ENCODE results near the gene HHIP.

DNA sequence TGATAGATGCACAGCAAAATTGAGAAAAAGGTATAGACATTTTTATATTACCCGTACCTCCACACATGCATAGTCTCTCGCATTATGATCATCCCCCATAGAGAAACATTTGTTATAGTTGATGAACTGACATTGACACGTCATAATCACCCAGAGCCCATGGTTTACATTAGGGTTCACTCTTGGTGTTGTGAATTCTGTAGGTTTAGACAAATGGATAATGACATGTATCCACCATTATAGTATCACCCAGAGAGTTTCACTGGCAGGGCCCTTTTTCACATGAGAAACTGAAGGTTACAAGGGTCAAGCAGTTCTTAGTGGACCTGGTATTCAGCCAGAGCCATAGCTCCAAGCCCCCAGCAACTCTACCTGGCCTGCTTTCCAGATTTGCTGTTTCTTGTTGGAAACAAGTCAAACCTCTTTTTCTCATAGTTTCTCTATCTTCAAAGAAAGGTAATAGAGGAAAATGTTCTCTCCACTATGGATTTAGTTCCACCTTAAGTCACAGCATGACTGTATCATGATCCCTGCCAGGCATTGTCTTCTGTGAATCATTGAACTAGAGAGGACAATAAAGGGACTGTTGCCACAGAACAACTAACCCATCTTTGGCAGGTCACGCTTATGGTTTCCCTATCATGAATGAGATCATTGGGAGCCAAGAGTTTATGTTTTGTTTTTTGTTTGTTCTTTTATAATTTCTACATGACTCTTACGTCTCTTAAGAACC lies 64.0 kb downstream of the HHIP start:
- TF ChIP-seq, protein P1, sequence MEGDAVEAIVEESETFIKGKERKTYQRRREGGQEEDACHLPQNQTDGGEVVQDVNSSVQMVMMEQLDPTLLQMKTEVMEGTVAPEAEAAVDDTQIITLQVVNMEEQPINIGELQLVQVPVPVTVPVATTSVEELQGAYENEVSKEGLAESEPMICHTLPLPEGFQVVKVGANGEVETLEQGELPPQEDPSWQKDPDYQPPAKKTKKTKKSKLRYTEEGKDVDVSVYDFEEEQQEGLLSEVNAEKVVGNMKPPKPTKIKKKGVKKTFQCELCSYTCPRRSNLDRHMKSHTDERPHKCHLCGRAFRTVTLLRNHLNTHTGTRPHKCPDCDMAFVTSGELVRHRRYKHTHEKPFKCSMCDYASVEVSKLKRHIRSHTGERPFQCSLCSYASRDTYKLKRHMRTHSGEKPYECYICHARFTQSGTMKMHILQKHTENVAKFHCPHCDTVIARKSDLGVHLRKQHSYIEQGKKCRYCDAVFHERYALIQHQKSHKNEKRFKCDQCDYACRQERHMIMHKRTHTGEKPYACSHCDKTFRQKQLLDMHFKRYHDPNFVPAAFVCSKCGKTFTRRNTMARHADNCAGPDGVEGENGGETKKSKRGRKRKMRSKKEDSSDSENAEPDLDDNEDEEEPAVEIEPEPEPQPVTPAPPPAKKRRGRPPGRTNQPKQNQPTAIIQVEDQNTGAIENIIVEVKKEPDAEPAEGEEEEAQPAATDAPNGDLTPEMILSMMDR (conservative IDR thresholded peaks at IDR 0.05; ENCODE audit: low read depth, low read length), result no peak
- no peak for TF ChIP-seq EZH2 (IDR thresholded peaks at IDR 0.05; ENCODE audit: borderline replicate concordance, low read depth, low read length, poor library complexity, severe bottlenecking)

Measured in A673 (cell line).